Suprapubic skin (tissue), 4 donors: Measurements from ENCODE around the gene LRBA. TPM values are rescaled to one million over a fixed set of nuclear protein-coding genes. Genes with fewer than 3 reads are reported as not detected.
"Not testable (repeated sequence)": the region's sequence is repeated elsewhere in the genome, so short reads cannot be mapped to it uniquely, and the experiment has no call there.

Experiments used
- DNase-seq, 2 donors: peaks; one replicate each; pipeline ENCODE4 v3.0.0-alpha.2; 2019; ENCODE audit warnings: low spot score in 2 of 2
- H3K27ac ChIP-seq: fragments of 200-600 bp; sonication (generic); one replicate; pipeline ENCODE4 v1.5.1; 2019
- H3K27me3 ChIP-seq: fragments of 200-600 bp; sonication (generic); one replicate; pipeline ENCODE4 v1.5.1; 2019
- H3K36me3 ChIP-seq: fragments of 200-600 bp; sonication (generic); one replicate; pipeline ENCODE4 v1.5.1; 2019
- H3K4me1 ChIP-seq: fragments of 200-600 bp; sonication (generic); one replicate; pipeline ENCODE4 v1.5.1; 2019
- H3K4me3 ChIP-seq: fragments of 200-600 bp; sonication (generic); one replicate; pipeline ENCODE4 v1.5.1; 2019; ENCODE audit warnings: mild to moderate bottlenecking
- H3K9me3 ChIP-seq: fragments of 200-600 bp; sonication (generic); one replicate; pipeline ENCODE4 v1.5.1; 2019
- EP300 ChIP-seq: sonication (generic); formaldehyde crosslinking; IDR thresholded peaks from one replicate; pipeline ENCODE4 v1.6.1; 2017; ENCODE audit warnings: antibody characterized with exemption
- POLR2A ChIP-seq, 2 donors: fragments of 450-650 bp; IDR thresholded peaks; one replicate each; pipeline ENCODE4 v1.6.1; 2017; ENCODE audit warnings: antibody characterized with exemption in 2 of 2, mild to moderate bottlenecking in 2 of 2, moderate library complexity in 2 of 2
- POLR2AphosphoS5 ChIP-seq, 3 donors: sonication (generic); formaldehyde crosslinking; IDR thresholded peaks; one replicate each; pipeline ENCODE4 v1.6.1; 2017; ENCODE audit warnings: antibody characterized with exemption in 3 of 3
- WGBS: methylation state at CpG from one replicate; pipeline ENCODE4 v1.1.5; 2018; 5-methylcytosine and 5-hydroxymethylcytosine counted together
- total RNA-seq, 4 donors: library from RNA; depleted of rRNA; stranded (reverse); fragments of >200 nt; gene quantifications; one replicate each; pipeline ENCODE4 v1.1.0, GENCODE V29; 2016
- TF ChIP-seq, protein P1 (sequence below), 2 donors: fragments of 200-600 bp in 1 of 2; fragments of 450-650 bp in 1 of 2; sonication (generic) in 1 of 2; IDR thresholded peaks; one replicate each; pipeline ENCODE4 v1.5.1; 2016 to 2019; ENCODE audit warnings: antibody characterized with exemption in 2 of 2, mild to moderate bottlenecking in 1 of 2, moderate library complexity in 1 of 2

The LRBA gene
- total RNA-seq, 4 donors from 2014 or later = 64.6 to 128 (median 81.0) TPM

DNA sequence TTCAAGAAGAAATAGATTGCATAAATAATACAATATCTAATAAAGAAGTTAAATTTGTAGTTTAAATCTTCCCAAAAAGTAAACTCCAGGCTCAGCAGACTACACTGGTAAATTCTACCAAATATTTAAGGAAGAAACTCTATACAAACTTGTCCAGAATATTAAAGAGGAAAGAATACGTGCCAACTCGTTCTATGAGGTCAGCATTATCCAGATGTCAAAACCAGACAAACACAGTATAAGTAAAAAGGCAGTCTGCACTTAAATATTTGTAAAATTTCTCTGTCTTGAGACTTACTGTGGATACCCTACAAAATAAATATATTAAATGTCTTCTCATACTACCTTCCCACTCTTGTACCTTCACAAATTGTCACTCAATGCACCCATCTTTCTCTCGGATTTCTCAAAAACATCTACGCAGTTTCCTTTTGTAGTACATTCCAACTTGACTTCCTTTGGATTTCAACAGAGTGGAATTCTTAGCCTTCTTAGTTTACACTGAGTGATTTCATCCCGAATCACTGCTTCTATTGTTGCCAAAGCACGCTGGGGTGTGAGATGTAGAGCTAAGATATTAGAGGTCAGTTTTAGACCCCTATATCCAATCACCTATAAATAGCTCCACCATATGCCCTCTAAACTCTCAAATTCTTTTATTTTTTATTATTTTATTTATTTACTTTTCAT lies 504.8 kb downstream of the LRBA start:
- Histone ChIP-seq H3K4me3 (no peak overlapping the region), H3K36me3 (no peaks in the 10 kb centered on the region), H3K9me3 (no peaks in the 10 kb centered on the region), H3K4me1 (no peaks in the 10 kb centered on the region), H3K27ac (no peak overlapping the region), H3K27me3 (no peaks in the 10 kb centered on the region)
- no peak for DNase-seq
- 72% methylated on average over 6 of the region's 6 CpGs for WGBS
- TF ChIP-seq EP300 (no peak), POLR2A (IDR thresholded peaks at IDR 0.05) (no peak), POLR2AphosphoS5 (IDR thresholded peaks at IDR 0.05) (no peak)
- TF ChIP-seq, protein P1, sequence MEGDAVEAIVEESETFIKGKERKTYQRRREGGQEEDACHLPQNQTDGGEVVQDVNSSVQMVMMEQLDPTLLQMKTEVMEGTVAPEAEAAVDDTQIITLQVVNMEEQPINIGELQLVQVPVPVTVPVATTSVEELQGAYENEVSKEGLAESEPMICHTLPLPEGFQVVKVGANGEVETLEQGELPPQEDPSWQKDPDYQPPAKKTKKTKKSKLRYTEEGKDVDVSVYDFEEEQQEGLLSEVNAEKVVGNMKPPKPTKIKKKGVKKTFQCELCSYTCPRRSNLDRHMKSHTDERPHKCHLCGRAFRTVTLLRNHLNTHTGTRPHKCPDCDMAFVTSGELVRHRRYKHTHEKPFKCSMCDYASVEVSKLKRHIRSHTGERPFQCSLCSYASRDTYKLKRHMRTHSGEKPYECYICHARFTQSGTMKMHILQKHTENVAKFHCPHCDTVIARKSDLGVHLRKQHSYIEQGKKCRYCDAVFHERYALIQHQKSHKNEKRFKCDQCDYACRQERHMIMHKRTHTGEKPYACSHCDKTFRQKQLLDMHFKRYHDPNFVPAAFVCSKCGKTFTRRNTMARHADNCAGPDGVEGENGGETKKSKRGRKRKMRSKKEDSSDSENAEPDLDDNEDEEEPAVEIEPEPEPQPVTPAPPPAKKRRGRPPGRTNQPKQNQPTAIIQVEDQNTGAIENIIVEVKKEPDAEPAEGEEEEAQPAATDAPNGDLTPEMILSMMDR (IDR thresholded peaks at IDR 0.05) = no peak

- 93% methylated on average over 3 of the region's 3 CpGs for WGBS
- DNase-seq, H3K27me3 ChIP-seq, H3K27ac ChIP-seq, H3K36me3 ChIP-seq, H3K4me1 ChIP-seq, H3K9me3 ChIP-seq, H3K4me3 ChIP-seq: not testable (repeated sequence)
Observed at GRCh38 chr4:150507656-150508055, 507.4 kb downstream of the LRBA start.

GRCh38 chr4:150501983-150502382 lies 513.1 kb downstream of the LRBA start:
- TF ChIP-seq, protein P1 (IDR thresholded peaks at IDR 0.05) = no peak
- no peak for TF ChIP-seq POLR2A (IDR thresholded peaks at IDR 0.05)
- no peak for TF ChIP-seq POLR2AphosphoS5 (IDR thresholded peaks at IDR 0.05)
- TF ChIP-seq EP300 = no peak
- no peak for DNase-seq
- Histone ChIP-seq H3K36me3 (no peaks in the 10 kb centered on the region), H3K9me3 (no peaks in the 10 kb centered on the region), H3K4me3 (no peak overlapping the region), H3K27me3 (no peaks in the 10 kb centered on the region), H3K27ac (no peak overlapping the region), H3K4me1 (no peaks in the 10 kb centered on the region)

DNA sequence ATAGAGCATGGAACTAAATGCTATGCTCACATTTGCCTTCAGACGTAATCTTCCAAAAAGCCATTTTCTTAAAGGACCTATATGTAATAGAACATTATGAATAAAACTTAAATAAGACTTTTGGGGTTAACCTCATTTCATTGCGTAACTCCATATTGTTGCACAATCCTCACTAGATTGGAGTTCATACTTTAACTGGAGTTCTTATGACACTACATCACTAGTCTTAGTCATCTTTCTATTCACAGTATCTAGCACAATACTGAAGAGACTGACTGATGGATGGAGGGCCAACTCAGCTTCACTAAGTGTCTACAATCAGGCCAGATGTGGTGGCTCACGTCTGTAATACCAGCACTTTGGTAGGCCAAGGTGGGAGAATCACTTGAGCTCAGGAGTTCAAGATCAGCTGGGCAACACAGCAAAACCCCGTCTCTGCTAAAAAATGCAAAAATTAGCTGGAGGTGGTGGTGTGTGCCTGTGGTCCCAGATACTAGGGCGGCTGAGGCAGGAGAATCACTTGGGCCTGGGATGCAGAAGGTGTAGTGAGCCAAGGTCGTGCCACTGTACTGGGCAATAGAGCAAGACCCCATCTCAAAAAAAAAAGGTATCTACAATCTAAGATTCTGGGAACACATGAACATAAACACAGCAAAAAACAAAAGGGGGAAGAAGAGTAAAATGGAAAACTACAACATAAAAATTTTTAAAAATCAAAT lies 513.9 kb downstream of the LRBA start:
- Histone ChIP-seq H3K27ac (no peak overlapping the region), H3K4me3 (no peak overlapping the region), H3K9me3 (no peaks in the 10 kb centered on the region), H3K4me1 (no peaks in the 10 kb centered on the region), H3K27me3 (no peaks in the 10 kb centered on the region), H3K36me3 (no peaks in the 10 kb centered on the region)
- TF ChIP-seq POLR2AphosphoS5 (IDR thresholded peaks at IDR 0.05) (no peak), POLR2A (IDR thresholded peaks at IDR 0.05) (no peak), EP300 (no peak)
- TF ChIP-seq, protein P1 (IDR thresholded peaks at IDR 0.05) = no peak
- WGBS = 94% methylated on average over 6 of the region's 6 CpGs
- DNase-seq = no peak

- no peaks in the 10 kb centered on the region for H3K9me3 ChIP-seq
- TF ChIP-seq POLR2A (IDR thresholded peaks at IDR 0.05) (no peak), POLR2AphosphoS5 (IDR thresholded peaks at IDR 0.05) (no peak)
- TF ChIP-seq, protein P1 (IDR thresholded peaks at IDR 0.05) = no peak
- H3K27ac ChIP-seq = no peak overlapping the region
- no peak overlapping the region for H3K4me3 ChIP-seq
- H3K4me1 ChIP-seq = no peaks in the 10 kb centered on the region
- no peaks in the 10 kb centered on the region for H3K27me3 ChIP-seq
- no peak for DNase-seq
- 90% methylated on average over 3 of the region's 3 CpGs for WGBS
- H3K36me3 ChIP-seq = no peaks in the 10 kb centered on the region
Observed at GRCh38 chr4:150497612-150498011, 517.5 kb downstream of the LRBA start.
